NOMO-1 (cell line): ENCODE data around the gene MYO1G.
A peak's percentile ranks its signal among the peaks of the same experiment; 100 is the strongest.

Experiments
- DNase-seq, 2 experiments: peaks; one replicate each; lab custom pipeline; 2025; ENCODE audit not compliant: unreplicated experiment in 2 of 2; lab: John Stamatoyannopoulos, UW

Gene MYO1G

GRCh38 chr7:44967571-44968446, 11.0 kb downstream of the MYO1G start:
- DNase-seq: no peak

- no peak for DNase-seq
Observed at GRCh38 chr7:44966731-44967538, 11.9 kb downstream of the MYO1G start.

GRCh38 chr7:44965937-44966730, 12.7 kb downstream of the MYO1G start:
- DNase-seq: no peak

GRCh38 chr7:44965441-44965903, 13.3 kb downstream of the MYO1G start:
- no peak for DNase-seq

GRCh38 chr7:44964831-44965440, 13.9 kb downstream of the MYO1G start:
- no peak for DNase-seq

- no peak for DNase-seq
Observed at GRCh38 chr7:44964384-44964830, 14.4 kb downstream of the MYO1G start.

- DNase-seq: no peak
Observed at GRCh38 chr7:44963364-44964290, 15.2 kb downstream of the MYO1G start.

- DNase-seq: no peak
Observed at GRCh38 chr7:44962483-44963251, 16.1 kb downstream of the MYO1G start.

GRCh38 chr7:44961844-44962482, 16.9 kb downstream of the MYO1G start:
- no peak for DNase-seq

GRCh38 chr7:44960011-44960580, 18.7 kb downstream of the MYO1G start:
- DNase-seq: no peak

GRCh38 chr7:44959433-44959951, 19.3 kb downstream of the MYO1G start:
- DNase-seq: peak in 1 of 2 experiments; percentile 21

- DNase-seq: peak; percentile 41 to 64
Observed at GRCh38 chr7:44958645-44959344, 20.0 kb downstream of the MYO1G start.

- DNase-seq: no peak
Observed at GRCh38 chr7:44956157-44956766, 22.6 kb downstream of the MYO1G start.

- DNase-seq: no peak
Observed at GRCh38 chr7:44955733-44956132, 23.1 kb downstream of the MYO1G start.

GRCh38 chr7:44953156-44953555, 25.7 kb downstream of the MYO1G start:
- no peak for DNase-seq

- no peak for DNase-seq
Observed at GRCh38 chr7:44949303-44949702, 29.5 kb downstream of the MYO1G start.
